Choroid plexus epithelial cell (primary cell): ENCODE measurements around the gene RAP2C.

Source experiments
- DNase-seq: peaks from one replicate; pipeline ENCODE4 v3.0.0-alpha.2; 2010; ENCODE audit warnings: low read depth
- H3K4me3 ChIP-seq: 2 replicates; pipeline ENCODE4 v1.5.1; 2011; ENCODE audit warnings: low read depth, mild to moderate bottlenecking, control low read depth, low read length, moderate library complexity
- CTCF ChIP-seq: conservative IDR thresholded peaks from 2 replicates; pipeline ENCODE4 v1.5.1; 2011; ENCODE audit warnings: low read depth, mild to moderate bottlenecking, control low read depth, inconsistent platforms, low read length, moderate library complexity

RAP2C gene

GRCh38 chrX:132184871-132185270 lies 34.4 kb downstream of the RAP2C start:
- no peak overlapping the region for H3K4me3 ChIP-seq
- no peak for DNase-seq
- no peak for TF ChIP-seq CTCF

GRCh38 chrX:132181364-132181763 lies 37.9 kb downstream of the RAP2C start:
- H3K4me3 ChIP-seq: no peak overlapping the region
- no peak for TF ChIP-seq CTCF

DNA sequence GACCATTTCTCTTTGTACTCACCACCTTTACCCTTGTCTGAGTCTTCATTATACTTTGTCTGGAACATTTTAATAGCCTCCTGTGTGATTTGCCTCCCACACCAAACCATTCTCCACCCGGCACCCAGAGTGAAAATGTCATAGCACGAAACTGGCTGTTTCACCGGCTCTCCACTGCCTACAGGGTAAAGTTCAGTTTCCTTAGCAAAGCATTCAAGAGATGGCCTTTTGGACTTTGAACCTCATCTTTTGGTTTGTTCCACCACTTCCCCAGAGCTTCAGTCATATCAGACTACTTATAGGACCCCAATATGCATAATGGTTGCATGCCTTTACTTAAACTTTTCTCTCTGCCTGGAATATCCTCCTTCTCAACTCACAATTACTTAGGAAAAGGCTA lies 38.3 kb downstream of the RAP2C start:
- no peak for TF ChIP-seq CTCF
- no peak overlapping the region for H3K4me3 ChIP-seq
- DNase-seq: no peak

More at GRCh38 chrX:132181364-132181763, 37.9 kb downstream of the RAP2C start:
- no peak for DNase-seq

DNA sequence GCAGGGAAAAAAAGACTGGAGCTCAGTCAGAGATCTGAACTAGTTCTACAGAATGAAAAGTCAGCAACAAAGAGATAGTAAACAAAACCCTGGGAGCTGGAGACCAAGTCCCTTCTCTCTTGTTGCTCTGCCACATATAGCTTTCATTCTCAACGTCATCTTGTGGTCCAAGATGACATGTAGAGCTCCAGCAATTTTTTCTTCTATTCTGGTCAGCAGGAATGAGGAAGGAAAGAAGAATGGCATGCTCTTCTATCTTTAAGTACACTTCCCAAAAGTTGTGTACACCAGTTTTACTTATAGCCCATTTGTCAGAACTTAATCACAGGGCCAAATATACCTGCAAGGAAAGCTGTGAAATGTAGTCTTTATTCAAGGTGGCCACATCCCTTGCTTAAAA lies 45.6 kb downstream of the RAP2C start:
- DNase-seq: no peak
- H3K4me3 ChIP-seq: no peak overlapping the region
- TF ChIP-seq CTCF: no peak

DNA sequence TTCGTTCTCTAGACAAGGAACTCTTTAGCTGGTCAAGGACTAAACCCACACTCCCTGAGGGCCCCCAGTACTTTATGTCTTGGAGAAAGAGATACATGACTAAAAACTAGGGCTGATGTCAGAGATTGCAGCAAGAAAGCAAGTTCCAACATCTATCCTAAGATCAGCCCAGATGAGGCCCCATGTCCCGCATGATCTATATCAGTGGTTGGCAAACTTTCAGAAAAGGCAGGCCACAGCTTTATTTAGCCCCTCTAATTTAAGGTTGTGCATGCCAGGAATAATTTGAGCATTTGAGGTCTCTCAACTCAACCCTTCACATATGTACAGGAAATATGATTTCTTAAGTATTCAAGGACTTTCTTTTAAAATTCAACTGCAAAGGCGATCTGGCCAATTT lies 47.4 kb downstream of the RAP2C start:
- peak; percentile 13 for DNase-seq
- no peak overlapping the region for H3K4me3 ChIP-seq

GRCh38 chrX:132171478-132171877 lies 47.8 kb downstream of the RAP2C start:
- DNase-seq: peak; percentile 7
- no peak for TF ChIP-seq CTCF

More for the DNA sequence above, 47.4 kb downstream of the RAP2C start:
- TF ChIP-seq CTCF: no peak

GRCh38 chrX:132169554-132169953 lies 49.7 kb downstream of the RAP2C start:
- no peak overlapping the region for H3K4me3 ChIP-seq
- TF ChIP-seq CTCF: no peak
- DNase-seq: no peak

More at GRCh38 chrX:132171478-132171877, 47.8 kb downstream of the RAP2C start:
- H3K4me3 ChIP-seq: no peak overlapping the region
